Caco-2 (cell line): ENCODE results near the gene SPDYE2B. TPM values are rescaled to one million over a fixed set of nuclear protein-coding genes. Genes with fewer than 3 reads are reported as not detected.
"Not testable (repeated sequence)": the region's sequence is repeated elsewhere in the genome, so short reads cannot be mapped to it uniquely, and the experiment has no call there.

Experiments used
- BruUV-seq: library from RNA; stranded (reverse); fragments of 400-500 nt; replicated peaks from 2 replicates; lab custom pipeline; 2021; lab: Mats Ljungman, UMichigan
- CTCF ChIA-PET: fragments of 300-600 bp; sonication (Branson Sonifier 250); formaldehyde crosslinking; loops from one replicate; lab custom pipeline; 2022; ENCODE audit warnings: antibody characterized with exemption; lab: Charles Lee
- POLR2A ChIA-PET: fragments of 300-600 bp; sonication (Branson Sonifier 250); formaldehyde crosslinking; loops from one replicate; lab custom pipeline; 2022; ENCODE audit warnings: antibody characterized with exemption; lab: Charles Lee
- DNase-seq, 2 experiments: peaks; one replicate each; pipeline versions ENCODE4 v3.0.0 to v3.0.0-alpha.2; 2020 to 2022
- H3K27me3 ChIP-seq: replicated peaks from 2 replicates; pipeline ENCODE4 v1.6.0; 2011; ENCODE audit warnings: low read length; ENCODE audit not compliant: control insufficient read depth, insufficient read depth
- H3K36me3 ChIP-seq: 2 replicates; pipeline ENCODE4 v1.5.1; 2011; ENCODE audit warnings: low read length; ENCODE audit not compliant: control insufficient read depth, insufficient read depth
- H3K4me1 ChIP-seq: fragments of 250-450 bp; sonication (Bioruptor Pico); 2 replicates; pipeline ENCODE4 v1.5.1; 2020; ENCODE audit warnings: mild to moderate bottlenecking
- H3K4me3 ChIP-seq: 2 replicates; pipeline ENCODE4 v1.5.1; 2011; ENCODE audit warnings: low read depth, mild to moderate bottlenecking, control low read depth, low read length
- H3K9me3 ChIP-seq: fragments of 250-450 bp; sonication (Bioruptor Pico); 2 replicates; pipeline ENCODE4 v1.5.1; 2020; ENCODE audit warnings: mild to moderate bottlenecking, moderate library complexity
- H3K27ac Mint-ChIP-seq: one replicate; pipeline ENCODE4 v1.8.0; 2022; ENCODE audit warnings: mixed read lengths; ENCODE audit not compliant: unreplicated experiment
- H3K27me3 Mint-ChIP-seq: one replicate; pipeline ENCODE4 v1.8.0; 2022; ENCODE audit warnings: mixed read lengths; ENCODE audit not compliant: insufficient read depth, unreplicated experiment
- H3K36me3 Mint-ChIP-seq: one replicate; pipeline ENCODE4 v1.8.0; 2022; ENCODE audit warnings: mild to moderate bottlenecking, mixed read lengths; ENCODE audit not compliant: insufficient read depth, unreplicated experiment
- H3K4me1 Mint-ChIP-seq: one replicate; pipeline ENCODE4 v1.8.0; 2022; ENCODE audit warnings: low read depth, mixed read lengths; ENCODE audit not compliant: unreplicated experiment
- H3K4me3 Mint-ChIP-seq: one replicate; pipeline ENCODE4 v1.8.0; 2022; ENCODE audit warnings: mild to moderate bottlenecking, moderate library complexity, mixed read lengths; ENCODE audit not compliant: unreplicated experiment
- H3K9me3 Mint-ChIP-seq: one replicate; pipeline ENCODE4 v1.8.0; 2022; ENCODE audit warnings: mixed read lengths; ENCODE audit not compliant: unreplicated experiment
- intact Hi-C: fragments of 100-400 bp; cut with micrococcal nuclease; formaldehyde crosslinking; loops from one replicate; pipeline ENCODE4 v1.10.0; 2022; ENCODE audit not compliant: unreplicated experiment
- total RNA-seq: library from RNA; stranded (reverse); gene quantifications from 2 replicates; pipeline ENCODE4 v1.2.3, GENCODE V29; 2022

Gene SPDYE2B
- total RNA-seq, 1 experiment from 2014 or later: not detected

GRCh38 chr7:102697642-102698512 lies 47.8 kb downstream of the SPDYE2B start:
- POLR2A ChIA-PET, H3K27me3 ChIP-seq, H3K36me3 Mint-ChIP-seq, intact Hi-C loops, H3K9me3 Mint-ChIP-seq, H3K36me3 ChIP-seq, H3K4me1 Mint-ChIP-seq, CTCF ChIA-PET, H3K4me1 ChIP-seq, DNase-seq, H3K4me3 Mint-ChIP-seq, H3K4me3 ChIP-seq, BruUV-seq, H3K27me3 Mint-ChIP-seq, H3K9me3 ChIP-seq, H3K27ac Mint-ChIP-seq: not testable (repeated sequence)

- DNase-seq, H3K4me3 ChIP-seq, H3K4me1 Mint-ChIP-seq, H3K36me3 Mint-ChIP-seq, POLR2A ChIA-PET, intact Hi-C loops, H3K4me1 ChIP-seq, H3K9me3 Mint-ChIP-seq, H3K36me3 ChIP-seq, H3K27ac Mint-ChIP-seq, BruUV-seq, H3K9me3 ChIP-seq, CTCF ChIA-PET, H3K4me3 Mint-ChIP-seq, H3K27me3 ChIP-seq, H3K27me3 Mint-ChIP-seq: not testable (repeated sequence)
Observed at GRCh38 chr7:102698962-102699750, 49.0 kb downstream of the SPDYE2B start.

Other genes starting within 250 kb of the SPDYE2B start
- 19.4 and 20.2 TPM in 2 replicates for gene ORAI2, start 216.7 kb upstream of the SPDYE2B start, total RNA-seq
- gene ALKBH4, start 185.5 kb upstream of the SPDYE2B start, total RNA-seq: 13.8 and 15.0 TPM in 2 replicates
- 23.6 and 25.3 TPM in 2 replicates for gene LRWD1, start 185.3 kb upstream of the SPDYE2B start, total RNA-seq
- 68.1 and 70.0 TPM in 2 replicates for gene POLR2J, start 171.4 kb upstream of the SPDYE2B start, total RNA-seq
- gene RASA4B, start 132.5 kb upstream of the SPDYE2B start, total RNA-seq: 2.9 and 3.2 TPM in 2 replicates
- 9.3 and 11.2 TPM in 2 replicates for gene UPK3BL2, start 106.6 kb upstream of the SPDYE2B start, total RNA-seq
- not detected in 2 replicates for gene SPDYE2, start 99.1 kb upstream of the SPDYE2B start, total RNA-seq
- 34.4 and 37.4 TPM in 2 replicates for gene POLR2J3, start 77.7 kb upstream of the SPDYE2B start, total RNA-seq
- gene RASA4, start 33.6 kb upstream of the SPDYE2B start, total RNA-seq: 6.1 and 7.2 TPM in 2 replicates
- 9.9 and 13.7 TPM in 2 replicates for gene UPK3BL1, start 7.5 kb upstream of the SPDYE2B start, total RNA-seq
- 12.7 and 13.7 TPM in 2 replicates for gene POLR2J2, start 21.3 kb downstream of the SPDYE2B start, total RNA-seq
- 10.6 and 12.8 TPM in 2 replicates for gene FAM185A, start 98.7 kb downstream of the SPDYE2B start, total RNA-seq